COLO668 (cell line): ENCODE measurements around the gene ACP1.
"Not testable (repeated sequence)": the region's sequence is repeated elsewhere in the genome, so short reads cannot be mapped to it uniquely, and the experiment has no call there.

ENCODE experiments used
- DNase-seq: peaks from one replicate; lab custom pipeline; 2025; ENCODE audit not compliant: unreplicated experiment; lab: John Stamatoyannopoulos, UW

The ACP1 gene

GRCh38 chr2:309148-309953, 44.6 kb downstream of the ACP1 start:
- DNase-seq: no peak

DNA sequence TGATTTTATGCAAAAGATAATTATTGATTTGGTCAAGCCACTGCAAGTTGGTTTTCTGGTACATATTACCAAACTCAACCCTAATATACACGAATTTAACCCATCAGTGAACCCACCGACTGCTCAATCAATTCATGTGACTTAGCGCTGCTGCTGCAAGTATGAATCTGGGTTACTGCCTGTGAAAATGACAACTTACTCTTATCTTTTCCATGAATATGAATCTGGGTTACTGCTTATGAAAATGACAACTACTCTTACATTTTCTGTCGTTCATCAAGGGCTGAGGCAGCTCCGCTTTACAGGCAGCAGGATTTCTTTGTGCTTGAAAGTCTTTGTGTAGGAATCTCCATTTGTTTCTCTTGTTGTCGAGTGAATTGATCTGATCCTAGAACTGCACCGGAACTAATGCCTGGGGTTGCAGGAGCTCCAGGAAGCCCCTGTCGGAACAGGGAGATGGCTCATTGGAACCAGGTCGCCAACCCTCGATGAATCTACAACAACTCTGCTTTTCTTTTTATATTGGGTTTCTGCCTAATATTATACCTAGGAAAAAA, 45.3 kb downstream of the ACP1 start:
- no peak for DNase-seq

DNA sequence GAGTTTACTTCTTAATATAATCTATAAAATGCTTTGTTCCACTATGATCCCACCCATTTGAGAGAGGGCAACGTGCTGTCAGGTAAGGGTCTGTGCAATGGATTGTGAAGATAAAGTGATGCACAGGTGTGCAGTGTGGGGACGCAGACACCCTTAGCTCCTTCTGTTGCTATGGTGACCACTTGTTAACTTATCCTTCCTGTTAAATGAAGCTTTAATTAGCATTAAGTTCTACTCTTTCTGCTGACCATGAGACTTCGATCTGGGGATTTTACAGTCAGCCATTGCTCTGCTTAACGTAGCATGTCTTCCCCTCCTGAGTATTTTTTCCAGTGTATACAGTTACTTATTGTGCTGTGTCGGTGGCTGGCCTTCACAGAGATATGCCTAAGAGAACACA, 46.2 kb downstream of the ACP1 start:
- no peak for DNase-seq

DNA sequence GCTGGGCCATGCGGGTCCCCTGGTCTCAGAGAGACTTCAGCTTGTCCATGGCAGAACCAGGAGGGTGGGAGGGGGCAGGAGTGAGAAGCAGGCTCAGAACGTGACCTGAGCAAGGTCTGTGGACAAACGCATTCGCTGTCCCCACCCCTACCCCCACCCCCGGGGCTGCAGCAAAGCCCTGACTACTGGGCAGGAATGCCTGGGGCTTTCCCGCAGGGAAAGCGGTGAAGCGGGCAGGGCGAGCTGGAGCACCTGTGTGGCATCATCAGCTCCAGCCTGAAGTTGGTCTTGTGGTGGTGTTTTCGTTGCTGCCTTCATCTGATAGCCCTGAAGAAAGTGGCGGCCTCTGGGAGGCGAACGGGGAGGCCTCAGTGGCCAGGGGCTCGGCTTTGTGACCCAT, 49.2 kb downstream of the ACP1 start:
- DNase-seq: no peak

- no peak for DNase-seq
Observed at GRCh38 chr2:314561-315336, 50.0 kb downstream of the ACP1 start.

DNA sequence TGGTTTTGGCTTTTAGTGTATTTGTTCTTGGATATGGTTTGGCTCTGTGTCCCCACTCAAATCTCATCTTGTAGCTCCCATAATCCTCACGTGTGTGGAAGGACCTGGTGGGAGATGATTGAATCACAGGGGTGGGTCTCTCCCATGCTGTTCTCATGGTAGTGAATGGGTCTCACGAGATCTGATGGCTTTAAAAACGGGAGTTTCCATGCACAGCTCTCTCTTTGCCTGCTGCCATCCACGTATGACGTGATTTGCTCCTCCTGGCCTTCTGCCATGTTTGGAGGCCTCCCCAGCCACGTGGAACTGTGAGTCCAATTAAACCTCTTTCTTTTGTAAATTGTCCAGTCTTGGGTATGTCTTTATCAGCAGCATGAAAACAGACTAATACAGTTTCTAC, 51.2 kb downstream of the ACP1 start:
- DNase-seq: not testable (repeated sequence)

DNA sequence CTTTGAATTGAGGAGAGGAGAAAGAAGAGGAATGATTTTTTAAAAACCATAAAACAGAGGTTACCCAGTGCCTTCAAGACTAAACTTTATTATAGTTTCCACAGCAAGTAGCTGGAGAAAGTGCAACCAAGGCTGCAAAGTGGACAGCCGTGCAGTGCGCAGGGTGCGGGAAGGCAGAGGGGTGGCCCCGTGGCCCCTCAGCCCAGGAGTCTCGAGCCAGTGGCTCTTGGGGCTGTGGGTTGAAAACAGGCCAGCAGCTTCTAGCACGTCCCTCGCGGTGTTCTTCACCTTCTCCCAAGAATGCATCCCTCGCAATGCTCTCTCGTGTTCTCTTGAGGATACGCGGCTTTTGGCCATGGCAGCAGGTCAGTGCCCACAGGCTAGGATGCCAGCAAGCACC, 51.6 kb downstream of the ACP1 start:
- DNase-seq: no peak

GRCh38 chr2:317501-318424, 53.0 kb downstream of the ACP1 start:
- DNase-seq: no peak

- DNase-seq: no peak
Observed at GRCh38 chr2:319059-319600, 54.4 kb downstream of the ACP1 start.

- DNase-seq: no peak
Observed at GRCh38 chr2:320561-320960, 55.8 kb downstream of the ACP1 start.

DNA sequence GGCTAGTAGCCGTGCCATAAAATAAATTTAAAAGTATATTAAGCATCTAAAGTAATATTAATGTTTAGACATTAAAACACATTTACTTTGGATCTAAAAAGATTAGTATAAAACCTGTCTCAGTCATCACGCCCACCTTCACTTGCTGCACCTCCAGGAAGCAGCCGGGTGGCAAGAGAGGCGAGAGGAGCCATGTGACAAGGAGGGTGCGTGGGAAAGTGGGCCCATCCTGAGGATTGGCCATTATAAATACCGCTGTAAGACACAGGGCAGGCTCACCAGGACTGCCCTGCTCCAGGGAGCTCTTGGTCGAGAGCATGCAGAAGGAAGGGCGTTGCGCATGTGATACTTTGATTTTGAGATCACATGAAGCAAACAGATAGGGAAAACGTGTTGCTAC, 57.6 kb downstream of the ACP1 start:
- no peak for DNase-seq

DNA sequence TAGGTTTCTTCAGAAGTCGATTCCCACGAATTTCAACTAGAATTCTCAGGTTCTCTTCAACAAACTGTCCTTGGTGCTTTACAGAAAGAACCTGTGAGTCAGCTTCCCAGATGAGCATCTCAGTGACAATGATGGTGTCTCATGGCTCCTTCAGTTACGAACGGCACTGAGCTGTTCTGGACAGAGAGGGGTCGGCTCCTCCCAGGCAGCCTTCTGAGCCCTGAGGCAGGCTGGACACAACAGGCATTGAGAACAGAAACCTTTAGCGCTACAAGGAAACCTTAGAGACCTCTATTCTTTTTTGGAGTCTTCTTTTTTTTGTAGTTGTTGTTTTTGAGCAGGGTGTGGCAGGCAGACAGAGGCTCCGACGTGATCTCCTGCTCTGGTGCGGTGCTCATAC, 58.3 kb downstream of the ACP1 start:
- no peak for DNase-seq
